KMS-11 (cell line): ENCODE measurements around the gene RPL29.

Experiments
- H2AFZ ChIP-seq: fragments of 200-600 bp; sonication (generic); 2 replicates; pipeline ENCODE4 v1.6.1; 2016; ENCODE audit warnings: antibody characterized with exemption, mixed run types, low read depth
- H3K27ac ChIP-seq: fragments of 200-600 bp; sonication (generic); 2 replicates; pipeline ENCODE4 v1.6.1; 2016; ENCODE audit warnings: mild to moderate bottlenecking, mixed run types
- H3K27me3 ChIP-seq: fragments of 200-600 bp; sonication (generic); 2 replicates; pipeline ENCODE4 v1.6.1; 2017; ENCODE audit warnings: mild to moderate bottlenecking, low read depth, mixed run types, moderate library complexity; ENCODE audit not compliant: insufficient read depth
- H3K36me3 ChIP-seq: fragments of 200-600 bp; sonication (generic); 2 replicates; pipeline ENCODE4 v1.6.1; 2017; ENCODE audit warnings: mild to moderate bottlenecking, mixed run types; ENCODE audit not compliant: insufficient read depth
- H3K4me1 ChIP-seq: fragments of 200-600 bp; sonication (generic); 2 replicates; pipeline ENCODE4 v1.6.1; 2016; ENCODE audit warnings: mild to moderate bottlenecking, low read depth, mixed run types; ENCODE audit not compliant: poor library complexity, severe bottlenecking
- H3K4me2 ChIP-seq: fragments of 200-600 bp; sonication (generic); 2 replicates; pipeline ENCODE4 v1.7.0; 2016; ENCODE audit warnings: mild to moderate bottlenecking, mixed run types
- H3K4me3 ChIP-seq: fragments of 200-600 bp; sonication (generic); IDR thresholded peaks from 2 replicates; pipeline ENCODE4 v1.6.1; 2017; ENCODE audit warnings: low read depth, low read length, mixed read lengths; ENCODE audit not compliant: insufficient read depth
- H3K79me2 ChIP-seq: fragments of 200-600 bp; sonication (generic); 2 replicates; pipeline ENCODE4 v1.6.1; 2016; ENCODE audit warnings: low read depth, mixed run types; ENCODE audit not compliant: insufficient read depth
- H3K9ac ChIP-seq: fragments of 200-600 bp; sonication (generic); 2 replicates; pipeline ENCODE4 v1.6.1; 2016; ENCODE audit warnings: mild to moderate bottlenecking, mixed run types
- H4K20me1 ChIP-seq: fragments of 200-600 bp; sonication (generic); 2 replicates; pipeline ENCODE4 v1.6.1; 2016; ENCODE audit warnings: mild to moderate bottlenecking, mixed run types; ENCODE audit not compliant: insufficient read depth
- TF ChIP-seq, protein P1 (sequence below): fragments of 200-600 bp; sonication (generic); conservative IDR thresholded peaks from 2 replicates; pipeline ENCODE4 v1.6.1; 2017; ENCODE audit warnings: low read depth, mild to moderate bottlenecking, antibody characterized with exemption, low read length, moderate library complexity, mixed read lengths

The RPL29 gene

GRCh38 chr3:52026041-52026440, 30.3 kb upstream of the RPL29 start:
- no peak overlapping the region for H3K27ac ChIP-seq
- no peak overlapping the region for H3K4me3 ChIP-seq

DNA sequence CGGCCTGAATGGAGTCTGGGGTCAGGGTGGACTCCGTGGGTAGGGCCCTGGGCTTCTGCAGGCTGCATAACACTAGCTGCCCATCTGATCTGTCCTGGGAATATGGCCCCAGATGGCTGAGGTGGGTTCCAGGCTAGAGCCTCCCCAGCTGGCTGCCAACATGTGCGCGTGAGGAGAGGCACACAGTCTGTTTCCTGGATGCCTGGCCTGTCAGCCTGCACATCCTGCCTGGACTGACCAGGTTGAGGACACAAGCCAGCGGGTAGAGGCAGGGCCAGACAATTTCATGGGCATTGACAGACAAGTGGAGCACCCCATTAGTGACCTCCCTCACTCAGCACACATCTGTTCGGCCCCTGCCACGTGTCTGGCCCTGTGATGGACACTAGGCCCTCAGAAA, 29.8 kb upstream of the RPL29 start:
- Histone ChIP-seq H3K4me2 (no peak overlapping the region), H3K27me3 (no peaks in the 10 kb centered on the region), H4K20me1 (no peaks in the 10 kb centered on the region), H3K9ac (no peak overlapping the region), H3K79me2 (no peaks in the 10 kb centered on the region), H2AFZ (no peak overlapping the region), H3K27ac (no peak overlapping the region), H3K36me3 (no peaks in the 10 kb centered on the region), H3K4me3 (no peak overlapping the region), H3K4me1 (no peaks in the 10 kb centered on the region)
- TF ChIP-seq, protein P1, sequence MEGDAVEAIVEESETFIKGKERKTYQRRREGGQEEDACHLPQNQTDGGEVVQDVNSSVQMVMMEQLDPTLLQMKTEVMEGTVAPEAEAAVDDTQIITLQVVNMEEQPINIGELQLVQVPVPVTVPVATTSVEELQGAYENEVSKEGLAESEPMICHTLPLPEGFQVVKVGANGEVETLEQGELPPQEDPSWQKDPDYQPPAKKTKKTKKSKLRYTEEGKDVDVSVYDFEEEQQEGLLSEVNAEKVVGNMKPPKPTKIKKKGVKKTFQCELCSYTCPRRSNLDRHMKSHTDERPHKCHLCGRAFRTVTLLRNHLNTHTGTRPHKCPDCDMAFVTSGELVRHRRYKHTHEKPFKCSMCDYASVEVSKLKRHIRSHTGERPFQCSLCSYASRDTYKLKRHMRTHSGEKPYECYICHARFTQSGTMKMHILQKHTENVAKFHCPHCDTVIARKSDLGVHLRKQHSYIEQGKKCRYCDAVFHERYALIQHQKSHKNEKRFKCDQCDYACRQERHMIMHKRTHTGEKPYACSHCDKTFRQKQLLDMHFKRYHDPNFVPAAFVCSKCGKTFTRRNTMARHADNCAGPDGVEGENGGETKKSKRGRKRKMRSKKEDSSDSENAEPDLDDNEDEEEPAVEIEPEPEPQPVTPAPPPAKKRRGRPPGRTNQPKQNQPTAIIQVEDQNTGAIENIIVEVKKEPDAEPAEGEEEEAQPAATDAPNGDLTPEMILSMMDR, result no peak

More at GRCh38 chr3:52026041-52026440, 30.3 kb upstream of the RPL29 start:
- no peaks in the 10 kb centered on the region for H4K20me1 ChIP-seq
- no peak overlapping the region for H3K4me2 ChIP-seq
- TF ChIP-seq, protein P1, result no peak
- no peaks in the 10 kb centered on the region for H3K27me3 ChIP-seq
- H3K9ac ChIP-seq, result no peak overlapping the region
- H2AFZ ChIP-seq, result no peak overlapping the region
- H3K36me3 ChIP-seq, result no peaks in the 10 kb centered on the region
- H3K79me2 ChIP-seq, result no peaks in the 10 kb centered on the region
- H3K4me1 ChIP-seq, result no peaks in the 10 kb centered on the region

- Histone ChIP-seq H3K4me3 (no peak overlapping the region), H2AFZ (no peak overlapping the region), H3K9ac (no peak overlapping the region), H3K4me2 (no peak overlapping the region), H4K20me1 (no peaks in the 10 kb centered on the region), H3K36me3 (no peaks in the 10 kb centered on the region), H3K4me1 (no peaks in the 10 kb centered on the region), H3K27ac (no peak overlapping the region), H3K79me2 (no peaks in the 10 kb centered on the region), H3K27me3 (no peaks in the 10 kb centered on the region)
- TF ChIP-seq, protein P1, result no peak
Measured at GRCh38 chr3:52024765-52025452, 29.2 kb upstream of the RPL29 start.

DNA sequence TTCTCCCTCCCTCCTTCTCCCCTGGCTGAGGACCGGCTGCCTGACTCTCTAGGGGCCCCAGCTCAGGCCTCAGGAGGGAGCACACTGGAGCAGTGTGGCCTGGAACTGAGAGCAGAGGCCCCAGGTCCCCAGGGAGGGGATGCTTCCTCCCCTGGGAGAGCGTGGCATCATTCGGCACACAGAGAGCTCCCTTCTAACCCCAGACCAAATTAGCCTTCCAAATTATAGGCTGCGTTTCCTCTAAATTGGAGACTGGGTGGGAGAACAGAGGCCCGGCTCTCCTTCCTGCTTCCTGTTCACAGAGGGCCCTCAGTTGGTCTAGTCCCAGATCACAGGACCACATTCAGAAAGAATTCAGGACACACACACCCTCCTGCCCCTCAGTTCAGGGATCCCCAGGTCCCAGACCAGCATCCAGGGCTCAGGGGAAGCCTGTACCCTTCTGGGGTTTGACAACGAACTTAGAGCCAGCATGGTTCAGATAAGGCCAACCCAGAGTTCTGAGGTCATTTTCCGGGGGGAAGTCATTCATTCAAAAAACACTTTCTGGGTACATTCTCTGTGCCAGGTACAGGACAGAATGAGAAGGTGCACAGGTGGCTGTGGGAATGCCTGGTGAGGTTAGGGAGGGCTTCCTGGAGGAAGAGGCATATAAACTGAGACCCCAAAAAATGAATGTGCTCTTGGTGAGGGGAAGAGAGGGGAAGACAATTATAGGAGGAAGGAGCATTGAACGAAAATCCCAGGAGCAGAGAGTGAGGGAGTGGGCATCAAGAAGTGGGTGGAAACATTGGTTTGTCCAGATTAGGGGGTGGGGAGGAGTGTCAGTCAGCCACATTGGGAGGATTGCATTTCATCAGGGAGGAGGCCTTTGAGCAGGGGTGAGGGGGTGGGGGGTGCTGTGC, 28.4 kb upstream of the RPL29 start:
- Histone ChIP-seq H3K79me2 (no peaks in the 10 kb centered on the region), H2AFZ (no peak overlapping the region), H3K27me3 (no peaks in the 10 kb centered on the region), H3K4me2 (no peak overlapping the region), H4K20me1 (no peaks in the 10 kb centered on the region), H3K27ac (no peak overlapping the region), H3K4me3 (no peak overlapping the region), H3K9ac (no peak overlapping the region), H3K4me1 (no peaks in the 10 kb centered on the region), H3K36me3 (no peaks in the 10 kb centered on the region)
- TF ChIP-seq, protein P1, result no peak
